K562 (cell line): ENCODE data around the gene ITGAD. TPM values are rescaled to one million over a fixed set of nuclear protein-coding genes. Genes with fewer than 3 reads are reported as not detected.

Experiments used
- ATAC-seq: fragments of 200-7000 bp; cut with Tn5 transposase; 3 replicates; pipeline ENCODE4 v1.9.1; 2020; ENCODE audit warnings: moderate library complexity
- BruUV-seq: library from RNA; stranded (reverse); fragments of 400-500 nt; replicated peaks from 2 replicates; lab custom pipeline; 2021; lab: Mats Ljungman, UMichigan
- CTCF ChIA-PET: fragments of 300-600 bp; formaldehyde crosslinking; extraction: SDS; loops from one replicate; lab custom pipeline; 2021; ENCODE audit warnings: low intra/inter-chr PET ratio; lab: Yijun Ruan, JAX
- POLR2A ChIA-PET: fragments of 300-600, 350-650 bp; sonication (Branson Sonifier 250); formaldehyde crosslinking; extraction: SDS; loops from one replicate; lab custom pipeline; 2021; ENCODE audit warnings: antibody characterized with exemption, inconsistent platforms; lab: Yijun Ruan, JAX
- DNase-seq, 4 experiments: peaks; one replicate each; pipeline versions ENCODE4 v3.0.0 to v3.0.0-alpha.2; 2011 to 2018; ENCODE audit warnings: low spot score in 3 of 4, mixed read lengths in 3 of 4; ENCODE audit errors: extremely low read depth in 1 of 4
- FAIRE-seq: peaks from 2 replicates; lab custom pipeline; 2011; peaks lifted over from hg19 to GRCh38; lab: Jason Lieb, UNC
- H2AFZ ChIP-seq: 2 replicates; pipeline ENCODE4 v1.6.0; 2011; ENCODE audit warnings: low read depth, low read length, control low read depth, inconsistent platforms
- H3K27ac ChIP-seq: fragments of 200-600 bp; 3 replicates; pipeline ENCODE4 v1.8.0; 2011; ENCODE audit warnings: low read depth, mild to moderate bottlenecking, control low read depth, inconsistent platforms, low read length, moderate library complexity, mixed read lengths; ENCODE audit errors: extremely low read depth
- H3K27me3 ChIP-seq, 2 experiments: fragments of 300-600 bp in 1 of 2; 2 replicates in 1 of 2; 3 replicates in 1 of 2; pipeline versions ENCODE4 v1.6.0 to v1.8.0; 2011; ENCODE audit warnings: inconsistent platforms in 2 of 2, low read length in 2 of 2, mild to moderate bottlenecking in 1 of 2, mixed read lengths in 1 of 2, moderate library complexity in 1 of 2; ENCODE audit not compliant: control insufficient read depth in 2 of 2, insufficient read depth in 2 of 2
- H3K36me3 ChIP-seq: fragments of 300-600 bp; 3 replicates; pipeline ENCODE4 v1.8.0; 2011; ENCODE audit warnings: mild to moderate bottlenecking, low read length, inconsistent platforms; ENCODE audit not compliant: control insufficient read depth, insufficient read depth
- H3K4me1 ChIP-seq, 2 experiments: fragments of 200-600 bp in 1 of 2; replicated peaks in 1 of 2; 2 replicates in 1 of 2; 3 replicates in 1 of 2; pipeline versions ENCODE4 v1.5.1 to v1.8.0; 2011; ENCODE audit warnings: inconsistent platforms in 2 of 2, low read length in 2 of 2, mild to moderate bottlenecking in 1 of 2, mixed read lengths in 1 of 2, moderate library complexity in 1 of 2; ENCODE audit not compliant: control insufficient read depth in 2 of 2, insufficient read depth in 2 of 2
- H3K4me2 ChIP-seq: 2 replicates; pipeline ENCODE4 v1.6.1; 2011; ENCODE audit warnings: low read length, control low read depth, inconsistent platforms, mixed read lengths; ENCODE audit not compliant: insufficient read depth
- H3K4me3 ChIP-seq: fragments of 200-600 bp; sonication (generic), shearing (Covaris generic); 2 replicates; pipeline ENCODE4 v1.5.1; 2016; ENCODE audit warnings: control low read depth, inconsistent platforms
- H3K79me2 ChIP-seq: fragments of 200-600 bp; 3 replicates; pipeline ENCODE4 v1.8.0; 2011; ENCODE audit warnings: low read length, inconsistent platforms; ENCODE audit not compliant: control insufficient read depth, insufficient read depth
- H3K9ac ChIP-seq, 2 experiments: 2 replicates each; pipeline versions ENCODE4 v1.6.0 to v1.6.1; 2011; ENCODE audit warnings: low read depth in 2 of 2, low read length in 2 of 2, control low read depth in 1 of 2, inconsistent platforms in 1 of 2, mild to moderate bottlenecking in 1 of 2, mixed read lengths in 1 of 2; ENCODE audit not compliant: insufficient read depth in 1 of 2
- H3K9me1 ChIP-seq: one replicate; pipeline ENCODE4 v1.6.0; 2011; ENCODE audit warnings: inconsistent platforms, mild to moderate bottlenecking, low read length, moderate library complexity; ENCODE audit not compliant: control insufficient read depth, insufficient read depth
- H3K9me3 ChIP-seq: replicated peaks from 2 replicates; pipeline ENCODE4 v1.5.1; 2011; ENCODE audit warnings: low read depth, low read length, inconsistent platforms; ENCODE audit not compliant: control insufficient read depth, insufficient read depth
- H4K20me1 ChIP-seq: replicated peaks from 2 replicates; pipeline ENCODE4 v1.6.1; 2011; ENCODE audit warnings: low read length, inconsistent platforms, mixed read lengths; ENCODE audit not compliant: control insufficient read depth, insufficient read depth
- BACH1 ChIP-seq: fragments of 200-800 bp; sonication (Bioruptor generic); IDR thresholded peaks from 2 replicates; pipeline ENCODE4 v1.6.1; 2016; ENCODE audit warnings: missing genetic modification characterization, missing compliant biosample characterization
- BDP1 ChIP-seq: IDR thresholded peaks from 3 replicates; pipeline ENCODE4 v1.6.1; 2011; ENCODE audit not compliant: insufficient read length, insufficient read depth
- BMI1 ChIP-seq: fragments of 150-350 bp; IDR thresholded peaks from 2 replicates; pipeline ENCODE4 v1.6.1; 2014; ENCODE audit warnings: low read length
- CBX5 ChIP-seq: IDR thresholded peaks from 2 replicates; pipeline ENCODE4 v1.6.1; 2014; ENCODE audit warnings: low read depth, borderline replicate concordance
- FUS ChIP-seq: fragments of 200-400 bp; formaldehyde crosslinking; optimal IDR thresholded peaks from 2 replicates; pipeline ENCODE3; 2017; ENCODE audit warnings: low read depth, low read length
- HCFC1 ChIP-seq: IDR thresholded peaks from 2 replicates; pipeline ENCODE4 v1.6.1; 2012; ENCODE audit warnings: low read depth, low read length, improper control_type of control experiment
- HNRNPH1 ChIP-seq: fragments of 200-400 bp; formaldehyde crosslinking; optimal IDR thresholded peaks from 2 replicates; pipeline ENCODE3; 2017; ENCODE audit warnings: low read depth, mild to moderate bottlenecking, low read length, moderate library complexity
- NR3C1 ChIP-seq: sonication (generic); formaldehyde crosslinking; IDR thresholded peaks from 2 replicates; pipeline ENCODE4 v1.8.1; 2022; ENCODE audit warnings: missing genetic modification reagents
- SAFB ChIP-seq: fragments of 200-400 bp; formaldehyde crosslinking; IDR thresholded peaks from 2 replicates; pipeline ENCODE4 v1.6.1; 2017; ENCODE audit warnings: low read depth, low read length, borderline replicate concordance
- SOX6 ChIP-seq: fragments of 450-650 bp; IDR thresholded peaks from 2 replicates; pipeline ENCODE4 v1.6.1; 2014; ENCODE audit warnings: mild to moderate bottlenecking
- TCF15 ChIP-seq: fragments of 250-450 bp; sonication (Bioruptor Pico); IDR thresholded peaks from 2 replicates; pipeline ENCODE4 v1.8.0; 2022; ENCODE audit warnings: moderate library complexity, mild to moderate bottlenecking, inconsistent platforms
- XRCC4 ChIP-seq: IDR thresholded peaks from one replicate; pipeline ENCODE4 v1.6.1; 2011; ENCODE audit not compliant: insufficient read depth, insufficient read length; ENCODE audit errors: extremely low read depth
- ZBTB9 ChIP-seq: fragments of 450-650 bp; formaldehyde crosslinking; IDR thresholded peaks from 2 replicates; pipeline ENCODE4 v1.4.0; 2020; ENCODE audit warnings: mild to moderate bottlenecking, moderate library complexity
- ZFPM2 ChIP-seq: fragments of 250-450 bp; sonication (Bioruptor Pico); IDR thresholded peaks from 2 replicates; pipeline ENCODE4 v1.5.1; 2022; ENCODE audit warnings: mild to moderate bottlenecking
- ZNF511 ChIP-seq: sonication (generic); formaldehyde crosslinking; IDR thresholded peaks from 2 replicates; pipeline ENCODE4 v1.8.0; 2022; ENCODE audit warnings: mild to moderate bottlenecking, missing genetic modification reagents
- ZNF764 ChIP-seq: fragments of 250-450 bp; sonication (Bioruptor Pico); IDR thresholded peaks from 2 replicates; pipeline ENCODE4 v1.4.0; 2020; ENCODE audit warnings: low read depth, mild to moderate bottlenecking, moderate library complexity
- whole genome bisulfite sequencing: fragments of 100-300 bp; shearing (Covaris generic); methylation state at CpG from one replicate; pipeline ENCODE4 v1.1.6; 2016; ENCODE audit warnings: low coverage, mixed read lengths; ENCODE audit not compliant: insufficient coverage; ENCODE audit errors: missing lambda C conversion rate; 5-methylcytosine and 5-hydroxymethylcytosine counted together
- in situ Hi-C: fragments of 300-500 bp; cut with MboI; formaldehyde crosslinking; loops from 4 replicates; pipeline ENCODE4 v1.15.0; 2018; ENCODE audit warnings: inconsistent platforms, mixed read lengths
- intact Hi-C: fragments of 100-400 bp; cut with micrococcal nuclease; formaldehyde crosslinking; loops from 2 replicates; pipeline ENCODE4 v1.14.2; 2022
- polyA plus RNA-seq, 8 experiments: library from polyadenylated mRNA; depleted of rRNA in 4 of 8; stranded (reverse) in 5 of 8; unstranded in 3 of 8; fragments of >200 nt; fragmentation: Nextera tagmentation in 2 of 8; fragmentation: Illumina TruSeq in 1 of 8; extraction: Ambion mirVana in 2 of 8; extraction: Trizol in 1 of 8; gene quantifications; 2 replicates each; pipeline versions ENCODE4 v1.2.1 to v1.2.3, GENCODE V29; 2011 to 2014; ENCODE audit warnings: inconsistent platforms in 1 of 8, missing spikeins in 1 of 8
- total RNA-seq, 7 experiments: library from RNA; depleted of rRNA in 6 of 7; stranded (reverse); fragments of >200 nt in 6 of 7; fragmentation: Illumina TruSeq in 2 of 7; extraction: Trizol in 2 of 7; gene quantifications; 2 replicates each; pipeline versions ENCODE4 v1.2.1 to v1.2.3, GENCODE V29; 2011 to 2021; ENCODE audit warnings: low replicate concordance in 1 of 7

ITGAD gene
- total and polyA plus RNA-seq, 9 of the 15 experiments (the other 6 are each of a cell fraction or from before 2014, with no cell fraction given) = not detected

GRCh38 chr16:31371008-31371407 is 22.1 kb upstream of the ITGAD start:
- in situ Hi-C loops (no loop called here), intact Hi-C loops (no loop called here)
- POLR2A ChIA-PET = interaction anchor here (0.5 to 0.6 kb wide), 2 partner anchors 162 to 250 kb away, joined by 3 to 4 read pairs; no protein-coding TSS in a partner anchor
- H3K36me3 ChIP-seq = no peaks in the 10 kb centered on the region
- H3K4me1 ChIP-seq = peaks cover 0 to 15% of the 10 kb centered on the region in 2 experiments; a peak in 1 of 5 replicates
- no peak overlapping the region for H3K4me3 ChIP-seq
- DNase-seq = no peak
- TF ChIP-seq BDP1 (no peak), ZFPM2 (CRISPR knock-in tag) (no peak), BACH1 (no peak), TCF15 (CRISPR knock-in tag) (no peak), HNRNPH1 (no peak), ZNF511 (CRISPR knock-in tag) (no peak), NR3C1 (CRISPR knock-in tag) (no peak), ZBTB9 (no peak), HCFC1 (no peak), FUS (no peak), ZNF764 (CRISPR knock-in tag) (no peak), SOX6 (no peak), CBX5 (no peak), XRCC4 (no peak), SAFB (no peak), BMI1 (no peak)
- no peak overlapping the region for H3K4me2 ChIP-seq
- H3K79me2 ChIP-seq = no peaks in the 10 kb centered on the region
- H3K9me1 ChIP-seq = no peaks in the 10 kb centered on the region
- H3K27ac ChIP-seq = no peak overlapping the region
- H3K9me3 ChIP-seq = no peaks in the 10 kb centered on the region
- H2AFZ ChIP-seq = no peak overlapping the region
- 39% methylated on average over 10 of the region's 12 CpGs for WGBS
- H4K20me1 ChIP-seq = no peaks in the 10 kb centered on the region
- no peak for FAIRE-seq
- H3K27me3 ChIP-seq = peaks cover 16 to 36% of the 10 kb centered on the region in 2 experiments
- no peak; the same call in 2 of the 3 replicates for ATAC-seq
- no TSS peak for BruUV-seq
- H3K9ac ChIP-seq = no peak overlapping the region
- CTCF ChIA-PET = no interaction called here
